ENCODE data around the gene CTSD. TPM values are rescaled to one million over a fixed set of nuclear protein-coding genes. Genes with fewer than 3 reads are reported as not detected.

CTSD gene
- total RNA-seq, 1 experiment from 2014 or later = 367 TPM

DNA sequence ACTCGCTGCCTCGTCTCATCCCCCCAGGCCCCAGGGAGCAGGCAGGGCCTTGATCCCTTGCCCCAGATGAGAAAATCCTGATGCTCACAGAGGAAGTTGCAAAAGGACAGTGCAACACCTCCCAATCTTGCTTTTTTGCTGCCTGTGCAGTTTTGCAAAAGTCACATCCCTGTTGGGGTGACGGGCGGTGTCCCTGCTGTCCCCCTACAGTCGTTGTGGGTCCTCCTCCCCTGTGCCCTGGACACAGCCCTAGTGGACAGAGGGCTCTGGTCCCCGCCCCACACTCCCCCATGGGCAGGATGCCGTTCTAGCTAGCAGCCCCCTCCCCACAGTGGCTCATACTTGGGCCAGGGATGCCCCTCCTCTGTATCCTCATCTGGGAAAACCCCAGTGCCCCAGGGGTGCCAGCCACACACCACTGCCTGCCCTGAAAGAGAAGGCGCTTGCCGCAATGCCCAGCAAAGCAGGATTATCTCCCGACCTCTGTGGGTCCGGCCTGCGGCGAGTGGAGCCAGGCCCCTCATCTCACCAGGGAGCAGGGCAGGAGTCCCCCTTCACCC lies 18.4 kb upstream of the CTSD start:
- H3K4me1 Mint-ChIP-seq (ENCODE audit: insufficient read depth, unreplicated experiment) = peaks cover 10% of the 10 kb centered on the region
- H3K36me3 Mint-ChIP-seq (ENCODE audit: insufficient read depth, unreplicated experiment) = peaks cover 5% of the 10 kb centered on the region
- H3K4me3 Mint-ChIP-seq (ENCODE audit: unreplicated experiment) = no peak overlapping the region
- TF ChIP-seq, protein P1, sequence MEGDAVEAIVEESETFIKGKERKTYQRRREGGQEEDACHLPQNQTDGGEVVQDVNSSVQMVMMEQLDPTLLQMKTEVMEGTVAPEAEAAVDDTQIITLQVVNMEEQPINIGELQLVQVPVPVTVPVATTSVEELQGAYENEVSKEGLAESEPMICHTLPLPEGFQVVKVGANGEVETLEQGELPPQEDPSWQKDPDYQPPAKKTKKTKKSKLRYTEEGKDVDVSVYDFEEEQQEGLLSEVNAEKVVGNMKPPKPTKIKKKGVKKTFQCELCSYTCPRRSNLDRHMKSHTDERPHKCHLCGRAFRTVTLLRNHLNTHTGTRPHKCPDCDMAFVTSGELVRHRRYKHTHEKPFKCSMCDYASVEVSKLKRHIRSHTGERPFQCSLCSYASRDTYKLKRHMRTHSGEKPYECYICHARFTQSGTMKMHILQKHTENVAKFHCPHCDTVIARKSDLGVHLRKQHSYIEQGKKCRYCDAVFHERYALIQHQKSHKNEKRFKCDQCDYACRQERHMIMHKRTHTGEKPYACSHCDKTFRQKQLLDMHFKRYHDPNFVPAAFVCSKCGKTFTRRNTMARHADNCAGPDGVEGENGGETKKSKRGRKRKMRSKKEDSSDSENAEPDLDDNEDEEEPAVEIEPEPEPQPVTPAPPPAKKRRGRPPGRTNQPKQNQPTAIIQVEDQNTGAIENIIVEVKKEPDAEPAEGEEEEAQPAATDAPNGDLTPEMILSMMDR (IDR thresholded peaks at IDR 0.05; ENCODE audit: unreplicated experiment) = no peak
- H3K9me3 Mint-ChIP-seq (ENCODE audit: unreplicated experiment) = no peaks in the 10 kb centered on the region
- no peaks in the 10 kb centered on the region for H3K27me3 Mint-ChIP-seq (ENCODE audit: insufficient read depth, unreplicated experiment)
- BruUV-seq (replicated peaks) = no TSS peak
- ChIA-PET CTCF (interaction anchor here (0.8 to 1.0 kb wide), 2 partner anchors 51 to 88 kb away, joined by 3 to 4 read pairs; no protein-coding TSS in a partner anchor), POLR2A (interaction anchor here (0.6 kb wide), 1 partner anchor 32 kb away, joined by 3 read pairs; no protein-coding TSS in a partner anchor)
- intact Hi-C loops (cut with micrococcal nuclease) = no loop called here
- no peak for DNase-seq (ENCODE audit: unreplicated experiment)
- H3K27ac Mint-ChIP-seq (ENCODE audit: low read depth, unreplicated experiment) = peak overlapping the region; percentile 12

GRCh38 chr11:1781593-1781975 lies 17.9 kb upstream of the CTSD start:
- H3K4me1 Mint-ChIP-seq (ENCODE audit: insufficient read depth, unreplicated experiment) = peaks cover 10% of the 10 kb centered on the region
- intact Hi-C loops (cut with micrococcal nuclease) = no loop called here
- H3K27ac Mint-ChIP-seq (ENCODE audit: low read depth, unreplicated experiment) = no peak overlapping the region
- no peaks in the 10 kb centered on the region for H3K27me3 Mint-ChIP-seq (ENCODE audit: insufficient read depth, unreplicated experiment)
- no peak for DNase-seq (ENCODE audit: unreplicated experiment)
- no peak overlapping the region for H3K4me3 Mint-ChIP-seq (ENCODE audit: unreplicated experiment)
- POLR2A ChIA-PET = no interaction called here
- no TSS peak for BruUV-seq (replicated peaks)
- H3K36me3 Mint-ChIP-seq (ENCODE audit: insufficient read depth, unreplicated experiment) = peaks cover 5% of the 10 kb centered on the region
- CTCF ChIA-PET = no interaction called here
- no peaks in the 10 kb centered on the region for H3K9me3 Mint-ChIP-seq (ENCODE audit: unreplicated experiment)
- TF ChIP-seq, protein P1 (IDR thresholded peaks at IDR 0.05; ENCODE audit: unreplicated experiment) = no peak

DNA sequence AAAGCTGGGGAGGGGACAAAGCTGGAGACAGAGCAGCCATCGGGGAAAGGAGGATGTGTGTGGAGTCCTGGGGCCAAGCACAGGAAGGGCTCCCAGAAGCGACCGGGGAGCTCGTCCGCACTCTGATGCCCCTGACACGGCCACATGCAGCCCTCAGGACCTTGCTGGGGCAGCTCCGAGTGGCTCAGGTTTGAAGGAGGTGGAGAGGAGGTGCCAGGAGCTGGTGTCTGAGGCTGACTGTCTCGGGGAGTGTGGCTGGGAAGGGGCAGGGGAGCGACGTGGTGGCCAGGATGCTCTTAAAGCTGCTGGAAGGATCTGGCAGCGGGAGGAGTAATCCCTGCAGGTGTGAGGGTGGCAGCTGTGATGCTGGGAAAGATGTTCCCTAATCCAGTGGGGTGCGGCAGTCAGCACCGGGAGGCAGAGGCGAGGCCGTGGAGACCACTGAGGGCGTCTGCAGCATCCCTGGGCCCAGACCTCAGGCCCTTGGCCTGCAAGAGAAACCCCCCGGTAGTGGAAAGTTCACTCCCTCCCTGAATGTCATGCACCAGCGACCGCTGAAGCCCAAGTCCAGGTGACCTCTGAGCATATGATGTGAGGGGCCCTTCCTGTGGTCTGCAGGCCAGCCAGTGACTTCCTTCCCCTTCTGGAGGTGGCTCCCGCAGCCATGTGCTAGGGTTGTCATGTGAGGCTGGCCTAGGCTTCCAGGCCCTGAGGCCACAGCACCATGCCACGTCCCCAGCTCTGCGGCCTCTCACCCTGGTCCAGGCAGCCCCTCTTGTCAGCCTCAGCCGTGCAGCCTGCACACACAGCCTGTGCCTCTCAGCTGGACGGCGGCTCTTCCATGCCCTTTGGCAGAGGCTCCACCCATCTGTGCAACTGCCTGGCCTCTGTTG lies 17.2 kb upstream of the CTSD start:
- ChIA-PET CTCF (no interaction called here), POLR2A (interaction anchor here (0.5 kb wide), 1 partner anchor 11 kb away, joined by 3 read pairs; no protein-coding TSS in a partner anchor)
- DNase-seq (ENCODE audit: unreplicated experiment) = no peak
- H3K27ac Mint-ChIP-seq (ENCODE audit: low read depth, unreplicated experiment) = no peak overlapping the region
- H3K9me3 Mint-ChIP-seq (ENCODE audit: unreplicated experiment) = no peaks in the 10 kb centered on the region
- TF ChIP-seq, protein P1 (IDR thresholded peaks at IDR 0.05; ENCODE audit: unreplicated experiment) = no peak
- H3K4me3 Mint-ChIP-seq (ENCODE audit: unreplicated experiment) = no peak overlapping the region
- no peaks in the 10 kb centered on the region for H3K27me3 Mint-ChIP-seq (ENCODE audit: insufficient read depth, unreplicated experiment)
- H3K4me1 Mint-ChIP-seq (ENCODE audit: insufficient read depth, unreplicated experiment) = peaks cover 10% of the 10 kb centered on the region
- peaks cover 5% of the 10 kb centered on the region for H3K36me3 Mint-ChIP-seq (ENCODE audit: insufficient read depth, unreplicated experiment)
- BruUV-seq (replicated peaks) = no TSS peak
- intact Hi-C loops (cut with micrococcal nuclease) = no loop called here

- Mint-ChIP-seq H3K4me1 (ENCODE audit: insufficient read depth, unreplicated experiment) (peaks cover 10% of the 10 kb centered on the region), H3K36me3 (ENCODE audit: insufficient read depth, unreplicated experiment) (peaks cover 5% of the 10 kb centered on the region), H3K4me3 (ENCODE audit: unreplicated experiment) (no peak overlapping the region), H3K27ac (ENCODE audit: low read depth, unreplicated experiment) (no peak overlapping the region), H3K27me3 (ENCODE audit: insufficient read depth, unreplicated experiment) (no peaks in the 10 kb centered on the region), H3K9me3 (ENCODE audit: unreplicated experiment) (no peaks in the 10 kb centered on the region)
- intact Hi-C loops (cut with micrococcal nuclease) = no loop called here
- CTCF ChIA-PET = no interaction called here
- DNase-seq (ENCODE audit: unreplicated experiment) = no peak
- BruUV-seq (replicated peaks) = no TSS peak
- POLR2A ChIA-PET = no interaction called here
- TF ChIP-seq, protein P1 (IDR thresholded peaks at IDR 0.05; ENCODE audit: unreplicated experiment) = no peak
Measured at GRCh38 chr11:1779806-1780699, 16.3 kb upstream of the CTSD start.
